Suprapubic skin (tissue), 4 donors: ENCODE data around the gene HOXC5. TPM values are rescaled to one million over a fixed set of nuclear protein-coding genes. Genes with fewer than 3 reads are reported as not detected.

ENCODE experiments used
- DNase-seq, 2 donors: peaks; one replicate each; pipeline ENCODE4 v3.0.0-alpha.2; 2019; ENCODE audit warnings: low spot score in 2 of 2
- H3K27ac ChIP-seq: fragments of 200-600 bp; sonication (generic); one replicate; pipeline ENCODE4 v1.5.1; 2019
- H3K27me3 ChIP-seq: fragments of 200-600 bp; sonication (generic); one replicate; pipeline ENCODE4 v1.5.1; 2019
- H3K36me3 ChIP-seq: fragments of 200-600 bp; sonication (generic); one replicate; pipeline ENCODE4 v1.5.1; 2019
- H3K4me1 ChIP-seq: fragments of 200-600 bp; sonication (generic); one replicate; pipeline ENCODE4 v1.5.1; 2019
- H3K4me3 ChIP-seq: fragments of 200-600 bp; sonication (generic); one replicate; pipeline ENCODE4 v1.5.1; 2019; ENCODE audit warnings: mild to moderate bottlenecking
- H3K9me3 ChIP-seq: fragments of 200-600 bp; sonication (generic); one replicate; pipeline ENCODE4 v1.5.1; 2019
- EP300 ChIP-seq: sonication (generic); formaldehyde crosslinking; IDR thresholded peaks from one replicate; pipeline ENCODE4 v1.6.1; 2017; ENCODE audit warnings: antibody characterized with exemption
- POLR2A ChIP-seq, 2 donors: fragments of 450-650 bp; IDR thresholded peaks; one replicate each; pipeline ENCODE4 v1.6.1; 2017; ENCODE audit warnings: antibody characterized with exemption in 2 of 2, mild to moderate bottlenecking in 2 of 2, moderate library complexity in 2 of 2
- POLR2AphosphoS5 ChIP-seq, 3 donors: sonication (generic); formaldehyde crosslinking; IDR thresholded peaks; one replicate each; pipeline ENCODE4 v1.6.1; 2017; ENCODE audit warnings: antibody characterized with exemption in 3 of 3
- WGBS: methylation state at CpG from one replicate; pipeline ENCODE4 v1.1.5; 2018; 5-methylcytosine and 5-hydroxymethylcytosine counted together
- total RNA-seq, 4 donors: library from RNA; depleted of rRNA; stranded (reverse); fragments of >200 nt; gene quantifications; one replicate each; pipeline ENCODE4 v1.1.0, GENCODE V29; 2016
- TF ChIP-seq, protein P1 (sequence below), 2 donors: fragments of 200-600 bp in 1 of 2; fragments of 450-650 bp in 1 of 2; sonication (generic) in 1 of 2; IDR thresholded peaks; one replicate each; pipeline ENCODE4 v1.5.1; 2016 to 2019; ENCODE audit warnings: antibody characterized with exemption in 2 of 2, mild to moderate bottlenecking in 1 of 2, moderate library complexity in 1 of 2

HOXC5 gene
- total RNA-seq, 4 donors from 2014 or later, result 0.26 to 3.5 (median 0.49) TPM; not detected in 1

DNA sequence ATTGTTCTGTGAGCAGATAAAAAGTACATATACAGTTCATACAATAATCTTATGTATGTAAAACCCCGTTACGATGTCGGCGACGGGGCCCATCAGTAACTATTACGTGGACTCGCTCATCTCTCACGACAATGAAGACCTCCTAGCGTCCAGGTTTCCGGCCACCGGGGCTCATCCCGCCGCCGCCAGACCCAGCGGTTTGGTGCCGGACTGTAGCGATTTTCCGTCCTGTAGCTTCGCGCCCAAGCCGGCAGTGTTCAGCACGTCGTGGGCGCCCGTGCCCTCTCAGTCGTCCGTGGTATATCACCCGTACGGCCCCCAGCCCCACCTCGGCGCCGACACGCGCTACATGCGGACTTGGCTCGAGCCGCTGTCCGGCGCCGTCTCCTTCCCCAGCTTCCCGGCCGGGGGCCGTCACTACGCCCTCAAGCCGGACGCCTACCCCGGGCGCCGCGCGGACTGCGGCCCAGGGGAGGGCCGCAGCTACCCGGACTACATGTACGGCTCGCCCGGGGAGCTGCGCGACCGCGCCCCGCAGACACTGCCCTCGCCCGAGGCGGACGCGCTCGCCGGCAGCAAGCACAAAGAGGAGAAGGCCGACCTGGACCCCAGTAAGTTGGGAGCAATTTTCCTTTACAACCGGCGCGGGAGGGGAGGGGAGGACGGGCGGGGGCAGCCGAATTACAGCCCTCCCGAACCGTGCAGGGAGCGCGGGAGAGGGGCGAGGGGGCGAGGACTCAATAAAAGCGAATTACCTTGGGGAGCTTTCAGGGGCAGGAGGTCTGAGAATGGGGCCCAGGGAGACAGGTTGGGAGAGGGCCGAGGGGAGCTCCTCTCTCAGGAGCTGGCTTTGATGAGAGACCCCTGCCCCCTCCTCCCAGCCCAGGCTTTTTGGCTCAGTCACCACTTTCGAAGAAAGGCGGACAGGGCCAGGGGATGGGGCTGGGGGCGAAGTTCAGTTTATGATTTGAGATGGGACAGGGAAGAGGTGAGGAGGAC lies 32.4 kb upstream of the HOXC5 start, which contains the start of gene HOXC9:
TSS of gene HOXC9 (plus strand) at position 46 of the 999 bp plus-strand sequence. CDS start at position 74, 28 bp downstream.
- peak within 1 kb of the TSS; percentile 98 for H3K27ac ChIP-seq
- peak within 1 kb of the TSS; percentile 67 for H3K4me3 ChIP-seq
- no peaks in the 10 kb centered on the region for H3K9me3 ChIP-seq
- TF ChIP-seq, protein P1, sequence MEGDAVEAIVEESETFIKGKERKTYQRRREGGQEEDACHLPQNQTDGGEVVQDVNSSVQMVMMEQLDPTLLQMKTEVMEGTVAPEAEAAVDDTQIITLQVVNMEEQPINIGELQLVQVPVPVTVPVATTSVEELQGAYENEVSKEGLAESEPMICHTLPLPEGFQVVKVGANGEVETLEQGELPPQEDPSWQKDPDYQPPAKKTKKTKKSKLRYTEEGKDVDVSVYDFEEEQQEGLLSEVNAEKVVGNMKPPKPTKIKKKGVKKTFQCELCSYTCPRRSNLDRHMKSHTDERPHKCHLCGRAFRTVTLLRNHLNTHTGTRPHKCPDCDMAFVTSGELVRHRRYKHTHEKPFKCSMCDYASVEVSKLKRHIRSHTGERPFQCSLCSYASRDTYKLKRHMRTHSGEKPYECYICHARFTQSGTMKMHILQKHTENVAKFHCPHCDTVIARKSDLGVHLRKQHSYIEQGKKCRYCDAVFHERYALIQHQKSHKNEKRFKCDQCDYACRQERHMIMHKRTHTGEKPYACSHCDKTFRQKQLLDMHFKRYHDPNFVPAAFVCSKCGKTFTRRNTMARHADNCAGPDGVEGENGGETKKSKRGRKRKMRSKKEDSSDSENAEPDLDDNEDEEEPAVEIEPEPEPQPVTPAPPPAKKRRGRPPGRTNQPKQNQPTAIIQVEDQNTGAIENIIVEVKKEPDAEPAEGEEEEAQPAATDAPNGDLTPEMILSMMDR (IDR thresholded peaks at IDR 0.05), result no peak
- TF ChIP-seq POLR2AphosphoS5 (IDR thresholded peaks at IDR 0.05), result peak in 1 of 3 donors; percentile 37
- peaks cover 60% of the 10 kb centered on the region for H3K4me1 ChIP-seq
- peaks cover 13% of the 10 kb centered on the region for H3K27me3 ChIP-seq
- WGBS, result 3% methylated on average over 73 of the region's 87 CpGs
- H3K36me3 ChIP-seq, result no peaks in the 10 kb centered on the region
- no peak for DNase-seq

DNA sequence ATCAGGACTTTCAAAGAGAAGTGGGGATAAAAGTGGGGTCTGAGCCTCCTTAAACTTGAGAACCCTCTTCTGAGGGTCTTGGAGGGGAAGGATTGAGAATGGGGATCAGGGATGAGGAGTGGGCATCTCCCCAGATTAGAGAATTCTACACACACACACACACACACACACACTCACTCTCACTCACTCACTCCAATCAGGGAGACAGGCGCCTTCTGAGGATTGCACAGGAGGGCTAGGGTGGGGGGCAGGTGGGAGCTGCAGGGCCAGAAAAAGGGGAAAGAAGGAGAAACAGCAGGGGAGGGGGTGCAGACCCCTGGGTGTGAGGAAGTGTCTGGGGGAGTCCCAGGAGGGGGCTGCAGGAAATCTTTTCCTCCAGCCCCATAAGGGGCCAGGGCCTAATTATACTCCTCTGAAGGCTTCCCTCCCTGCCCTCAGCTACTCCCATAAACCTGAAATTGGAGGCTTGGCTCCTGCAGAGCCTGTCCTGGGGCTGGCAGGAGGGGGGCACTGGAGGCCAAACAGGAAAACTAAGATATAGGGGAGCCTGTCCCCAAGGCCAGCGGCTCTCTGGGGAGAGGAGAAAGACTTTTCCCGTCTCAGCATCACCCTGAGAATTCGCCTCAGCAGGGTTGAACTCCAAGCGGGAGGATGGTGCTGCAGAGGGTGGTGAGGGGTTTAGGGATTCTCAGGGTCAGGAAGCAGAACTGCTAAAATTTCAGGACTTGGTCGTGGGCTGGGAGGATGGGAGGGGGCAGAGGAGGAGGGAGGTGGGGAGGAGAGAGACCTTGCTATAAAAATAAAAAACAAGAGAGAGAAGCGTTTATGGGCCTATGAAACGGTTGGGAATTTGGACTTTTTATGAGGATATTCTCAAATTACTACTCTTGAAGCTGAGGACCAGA lies 31.3 kb upstream of the HOXC5 start:
- Histone ChIP-seq H3K27me3 (peaks cover 16% of the 10 kb centered on the region), H3K4me1 (peaks cover 62% of the 10 kb centered on the region), H3K4me3 (peak overlapping the region; percentile 67), H3K27ac (peak overlapping the region; percentile 98), H3K36me3 (no peaks in the 10 kb centered on the region), H3K9me3 (no peaks in the 10 kb centered on the region)
- 44% methylated on average over 8 of the region's 8 CpGs for WGBS
- no peak for DNase-seq
- TF ChIP-seq EP300 (no peak), POLR2A (IDR thresholded peaks at IDR 0.05) (no peak)

DNA sequence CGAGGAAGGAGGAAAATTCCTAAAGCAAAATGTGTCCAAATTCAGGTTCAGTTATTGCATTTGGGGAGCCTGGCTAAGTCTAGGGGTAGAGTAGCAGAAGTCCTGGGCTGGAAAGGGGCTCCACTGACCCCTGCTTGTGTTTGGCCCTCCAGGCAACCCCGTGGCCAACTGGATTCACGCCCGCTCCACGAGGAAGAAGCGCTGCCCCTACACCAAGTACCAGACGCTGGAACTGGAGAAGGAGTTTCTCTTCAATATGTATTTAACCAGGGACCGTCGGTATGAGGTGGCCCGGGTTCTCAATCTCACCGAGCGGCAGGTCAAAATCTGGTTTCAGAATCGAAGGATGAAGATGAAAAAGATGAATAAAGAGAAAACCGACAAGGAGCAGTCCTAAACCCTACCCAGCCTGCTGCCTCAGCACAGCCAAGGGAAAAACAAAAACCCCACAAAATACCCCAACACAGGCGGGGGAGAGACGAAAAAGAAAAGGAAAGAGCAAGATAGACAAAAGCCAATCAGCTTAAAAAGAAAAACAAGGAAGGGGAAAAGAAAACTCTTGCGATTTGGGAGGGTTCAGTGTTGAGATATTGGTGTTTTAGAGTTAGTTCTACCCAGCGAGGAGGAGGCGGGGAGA lies 30.5 kb upstream of the HOXC5 start:
- DNase-seq, result no peak
- Histone ChIP-seq H3K4me1 (peaks cover 62% of the 10 kb centered on the region), H3K9me3 (no peaks in the 10 kb centered on the region), H3K36me3 (no peaks in the 10 kb centered on the region), H3K27me3 (peaks cover 16% of the 10 kb centered on the region), H3K4me3 (peak overlapping the region; percentile 67), H3K27ac (peak overlapping the region; percentile 98)
- WGBS, result 36% methylated on average over 19 of the region's 19 CpGs
- TF ChIP-seq, protein P1 (IDR thresholded peaks at IDR 0.05), result no peak
- TF ChIP-seq POLR2AphosphoS5 (IDR thresholded peaks at IDR 0.05) (no peak), POLR2A (IDR thresholded peaks at IDR 0.05) (no peak), EP300 (no peak)

DNA sequence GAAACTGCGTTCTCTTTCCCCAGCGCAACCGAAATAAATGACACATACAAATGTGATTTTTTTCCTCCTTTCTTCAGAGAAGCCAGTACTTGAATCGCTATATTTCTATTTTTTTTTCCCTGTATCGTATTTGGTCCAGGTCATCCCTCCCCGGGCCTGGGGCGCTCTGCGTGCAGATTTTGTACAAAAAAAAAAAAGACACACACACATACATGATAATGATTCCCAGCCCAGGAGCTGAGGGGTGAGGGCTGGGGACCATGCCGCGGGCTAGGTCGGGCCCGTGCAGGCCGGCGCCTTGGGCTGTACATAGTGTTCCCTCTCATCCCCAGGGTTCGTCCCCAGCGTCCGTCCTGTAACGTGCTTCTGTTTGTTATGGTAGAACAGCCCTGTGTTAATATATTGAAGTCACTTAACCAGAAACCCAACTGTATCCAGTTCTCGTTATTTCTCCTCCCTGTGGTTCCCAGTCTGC lies 29.9 kb upstream of the HOXC5 start:
- peak overlapping the region; percentile 67 for H3K4me3 ChIP-seq
- DNase-seq, result no peak
- H3K27ac ChIP-seq, result peak overlapping the region; percentile 98
- H3K9me3 ChIP-seq, result no peaks in the 10 kb centered on the region
- 68% methylated on average over 19 of the region's 19 CpGs for whole genome bisulfite sequencing
- peaks cover 16% of the 10 kb centered on the region for H3K27me3 ChIP-seq
- H3K36me3 ChIP-seq, result no peaks in the 10 kb centered on the region
- TF ChIP-seq EP300 (no peak), POLR2AphosphoS5 (IDR thresholded peaks at IDR 0.05) (peak in 1 of 3 donors; percentile 28), POLR2A (IDR thresholded peaks at IDR 0.05) (no peak)
- TF ChIP-seq, protein P1 (IDR thresholded peaks at IDR 0.05), result no peak
- H3K4me1 ChIP-seq, result peaks cover 61% of the 10 kb centered on the region

DNA sequence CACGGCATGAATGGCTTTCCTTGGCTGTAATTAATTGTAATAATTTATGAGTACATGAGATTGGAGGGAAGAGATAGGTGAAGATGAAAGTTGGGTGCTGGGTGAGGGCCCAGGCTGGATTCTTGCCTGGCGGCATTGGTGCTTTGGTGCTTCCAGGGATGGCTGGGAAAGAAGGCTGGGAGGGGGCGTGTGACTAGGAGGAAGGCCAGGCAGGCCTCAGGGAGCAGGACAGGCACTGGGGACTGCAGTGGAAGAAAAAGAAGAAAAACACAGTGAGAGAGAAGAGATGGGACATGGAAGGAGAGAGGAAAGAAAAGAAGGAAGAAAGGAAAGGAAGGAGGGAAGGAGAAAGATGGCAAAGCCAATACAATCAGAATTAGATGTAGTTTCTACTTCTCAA lies 29.2 kb upstream of the HOXC5 start:
- TF ChIP-seq EP300 (no peak), POLR2AphosphoS5 (IDR thresholded peaks at IDR 0.05) (no peak), POLR2A (IDR thresholded peaks at IDR 0.05) (no peak)
- TF ChIP-seq, protein P1 (IDR thresholded peaks at IDR 0.05), result no peak
- Histone ChIP-seq H3K27me3 (peaks cover 16% of the 10 kb centered on the region), H3K27ac (peak overlapping the region; percentile 98), H3K4me1 (peaks cover 60% of the 10 kb centered on the region), H3K36me3 (no peaks in the 10 kb centered on the region), H3K4me3 (peak overlapping the region; percentile 67), H3K9me3 (no peaks in the 10 kb centered on the region)
- 14% methylated on average over 3 of the region's 3 CpGs for WGBS
- DNase-seq, result no peak
